ENCODE results near the gene OTUB2.
"Not testable (repeated sequence)": the region's sequence is repeated elsewhere in the genome, so short reads cannot be mapped to it uniquely, and the experiment has no call there.

OTUB2 gene

GRCh38 chr14:94059998-94060397, 33.9 kb downstream of the OTUB2 start:
- DNase-seq = no peak

- no peak for DNase-seq
These were observed 36.3 kb downstream of the OTUB2 start for GRCh38 chr14:94062344-94062940.

GRCh38 chr14:94066089-94066676, 40.0 kb downstream of the OTUB2 start:
- DNase-seq = no peak

GRCh38 chr14:94072076-94072475, 45.9 kb downstream of the OTUB2 start:
- DNase-seq = not testable (repeated sequence)

GRCh38 chr14:94074534-94074933, 48.4 kb downstream of the OTUB2 start:
- DNase-seq = no peak

- DNase-seq = no peak
These were observed 48.9 kb downstream of the OTUB2 start for GRCh38 chr14:94075008-94075407.

- DNase-seq = no peak
These were observed 51.1 kb downstream of the OTUB2 start for GRCh38 chr14:94077111-94077821.

- no peak for DNase-seq
These were observed 51.7 kb downstream of the OTUB2 start for GRCh38 chr14:94077823-94078222.

GRCh38 chr14:94079891-94080620, 53.9 kb downstream of the OTUB2 start:
- DNase-seq = peak in 1 of 2 donors; percentile 30

- DNase-seq = peak; percentile 96 to 97
These were observed 54.7 kb downstream of the OTUB2 start, which contains the start of the genes DDX24 and IFI27L1 for GRCh38 chr14:94080621-94081385. TSS of gene DDX24 (minus strand) at chr14:94081202. CDS start at chr14:94079742, 1,460 bp downstream. TSS of gene IFI27L1 (plus strand) at chr14:94081310. CDS start at chr14:94096938, 15,628 bp downstream.

- no peak for DNase-seq
These were observed 55.3 kb downstream of the OTUB2 start for GRCh38 chr14:94081386-94081820.

- DNase-seq = no peak
These were observed 61.8 kb downstream of the OTUB2 start for GRCh38 chr14:94087891-94088290.

GRCh38 chr14:94088516-94088915, 62.4 kb downstream of the OTUB2 start:
- DNase-seq = no peak

GRCh38 chr14:94089479-94089878, 63.3 kb downstream of the OTUB2 start:
- DNase-seq = no peak

- DNase-seq = no peak
These were observed 67.3 kb downstream of the OTUB2 start for GRCh38 chr14:94093418-94093817.

- no peak for DNase-seq
These were observed 71.0 kb downstream of the OTUB2 start for GRCh38 chr14:94097091-94097490.
